HG03378 (cell line): ENCODE measurements around the gene TLDC2.

ENCODE experiments used
- ATAC-seq: cut with Tn5 transposase; IDR thresholded peaks from one replicate; pipeline ENCODE4 v1.9.1; 2021; ENCODE audit warnings: mild to moderate bottlenecking, moderate library complexity; ENCODE audit not compliant: unreplicated experiment

TLDC2 gene

GRCh38 chr20:36849333-36850065, 26.4 kb upstream of the TLDC2 start:
- no peak for ATAC-seq

- ATAC-seq: no peak
Observed at GRCh38 chr20:36850759-36851158, 25.2 kb upstream of the TLDC2 start.

GRCh38 chr20:36851490-36851889, 24.4 kb upstream of the TLDC2 start:
- ATAC-seq: no peak

- no peak for ATAC-seq
Observed at GRCh38 chr20:36852187-36852586, 23.8 kb upstream of the TLDC2 start.

GRCh38 chr20:36854348-36855240, 21.3 kb upstream of the TLDC2 start:
- ATAC-seq: no peak

- no peak for ATAC-seq
Observed at GRCh38 chr20:36855241-36855657, 20.7 kb upstream of the TLDC2 start.

- no peak for ATAC-seq
Observed at GRCh38 chr20:36856195-36856594, 19.7 kb upstream of the TLDC2 start.

DNA sequence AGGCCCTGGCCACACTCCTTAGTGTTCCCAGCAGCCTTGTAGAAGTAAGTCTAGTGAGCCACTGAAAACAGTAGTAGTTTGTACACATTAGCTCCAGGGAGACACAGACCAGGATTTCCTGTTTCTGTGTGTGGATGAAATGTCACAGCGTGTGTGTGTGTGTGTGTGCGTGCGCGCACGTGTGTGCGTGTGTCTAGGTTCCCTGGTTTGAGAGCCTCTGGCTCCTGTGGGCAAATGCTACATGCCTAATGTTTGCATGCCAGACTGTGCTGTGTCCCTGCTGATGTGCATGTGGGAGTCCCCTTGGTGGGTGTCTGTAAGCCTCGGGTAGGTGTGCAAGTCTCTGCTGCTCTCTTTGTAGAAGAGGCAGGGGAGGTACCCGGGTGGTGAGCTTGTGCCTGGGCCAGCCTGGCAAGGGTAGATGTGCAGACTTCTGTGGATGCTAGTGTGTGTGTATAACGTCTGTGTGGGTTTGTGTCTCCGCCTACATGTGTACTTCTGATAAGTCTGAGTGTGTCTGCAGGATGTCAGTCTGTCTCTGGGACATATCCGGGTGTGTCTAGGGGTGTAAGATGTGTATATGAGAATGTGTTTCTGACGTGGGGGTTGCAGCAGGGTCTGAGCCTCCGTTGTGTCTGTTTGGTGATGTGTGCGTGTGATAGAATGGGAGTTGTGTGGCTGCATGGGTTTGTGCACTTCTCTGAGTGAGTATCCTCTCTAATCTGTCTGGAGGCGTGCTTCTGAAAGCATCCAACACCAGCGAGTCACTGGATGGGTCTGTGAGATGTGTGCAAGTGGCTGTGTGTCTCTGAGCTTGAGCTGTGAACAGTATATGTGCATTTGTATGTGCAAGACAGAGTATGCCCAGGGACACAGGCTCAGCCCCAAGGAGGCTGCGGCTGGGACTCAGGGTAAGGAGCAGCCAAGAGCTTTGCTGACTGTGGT, 19.0 kb upstream of the TLDC2 start:
- no peak for ATAC-seq

GRCh38 chr20:36859282-36859555, 16.7 kb upstream of the TLDC2 start:
- ATAC-seq: no peak

GRCh38 chr20:36859700-36860330, 16.1 kb upstream of the TLDC2 start:
- no peak for ATAC-seq

DNA sequence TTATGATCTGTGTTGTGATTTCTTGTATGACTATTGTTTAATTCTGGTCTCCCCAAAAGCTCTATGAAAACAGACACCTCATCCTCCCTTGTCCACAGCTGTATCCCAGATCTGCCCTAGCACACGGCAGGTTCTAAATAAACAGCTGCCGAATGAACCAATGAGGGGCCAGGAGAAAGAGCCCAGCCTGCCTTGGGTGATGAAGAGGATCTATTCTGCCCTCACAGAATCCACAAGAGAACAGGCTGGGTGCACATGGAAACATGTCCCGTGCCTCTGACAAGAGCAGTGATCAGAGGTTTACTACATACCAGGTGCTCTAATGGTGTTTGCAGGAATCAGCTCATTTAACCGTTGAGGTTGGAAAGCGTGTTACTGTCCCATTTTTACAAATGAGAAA, 15.6 kb upstream of the TLDC2 start:
- no peak for ATAC-seq

GRCh38 chr20:36860811-36861624, 14.9 kb upstream of the TLDC2 start:
- no peak for ATAC-seq

GRCh38 chr20:36861625-36861874, 14.4 kb upstream of the TLDC2 start:
- ATAC-seq: no peak

GRCh38 chr20:36861875-36862801, 13.8 kb upstream of the TLDC2 start:
- ATAC-seq: no peak

DNA sequence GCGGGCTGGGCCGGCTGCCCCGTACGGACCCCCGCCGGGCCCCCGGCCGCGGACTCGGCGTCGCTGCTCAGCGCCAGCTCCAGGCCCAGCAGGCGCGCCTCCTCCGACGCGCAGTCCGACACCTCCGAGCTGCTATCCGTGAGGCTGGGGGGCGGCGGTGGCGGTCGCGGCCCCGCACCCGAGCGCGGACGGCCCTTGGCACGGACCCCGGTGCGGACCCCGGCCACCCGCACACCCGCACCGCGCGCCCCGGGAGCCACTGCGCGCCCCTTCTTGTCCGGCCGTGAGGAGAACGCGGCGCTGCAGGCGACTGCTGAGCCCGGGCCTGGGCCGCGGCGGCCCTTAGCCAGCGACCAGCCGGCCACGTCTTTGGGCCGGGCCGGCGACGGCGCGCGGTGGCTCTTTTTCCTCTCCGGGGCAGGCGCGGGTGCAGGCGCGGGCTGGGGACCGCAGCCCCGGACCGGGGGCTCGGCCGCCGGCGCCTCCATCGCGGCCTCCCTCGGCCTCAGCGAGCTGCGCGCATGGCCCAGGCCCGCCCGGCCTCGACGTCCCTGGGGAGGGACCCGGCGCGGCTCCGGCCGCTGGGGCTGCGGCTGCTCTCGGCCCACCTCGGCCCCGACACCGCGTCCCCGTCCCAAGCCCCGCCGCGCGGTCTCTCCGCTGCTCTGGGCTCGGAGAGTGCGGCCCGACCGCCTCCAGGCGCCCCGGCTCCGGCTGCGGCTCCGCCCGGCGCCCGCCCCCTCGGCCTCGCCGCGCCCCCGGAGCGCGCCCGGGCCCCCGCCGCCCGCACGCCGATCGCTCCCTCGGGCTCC, 12.9 kb upstream of the TLDC2 start:
- no peak for ATAC-seq

DNA sequence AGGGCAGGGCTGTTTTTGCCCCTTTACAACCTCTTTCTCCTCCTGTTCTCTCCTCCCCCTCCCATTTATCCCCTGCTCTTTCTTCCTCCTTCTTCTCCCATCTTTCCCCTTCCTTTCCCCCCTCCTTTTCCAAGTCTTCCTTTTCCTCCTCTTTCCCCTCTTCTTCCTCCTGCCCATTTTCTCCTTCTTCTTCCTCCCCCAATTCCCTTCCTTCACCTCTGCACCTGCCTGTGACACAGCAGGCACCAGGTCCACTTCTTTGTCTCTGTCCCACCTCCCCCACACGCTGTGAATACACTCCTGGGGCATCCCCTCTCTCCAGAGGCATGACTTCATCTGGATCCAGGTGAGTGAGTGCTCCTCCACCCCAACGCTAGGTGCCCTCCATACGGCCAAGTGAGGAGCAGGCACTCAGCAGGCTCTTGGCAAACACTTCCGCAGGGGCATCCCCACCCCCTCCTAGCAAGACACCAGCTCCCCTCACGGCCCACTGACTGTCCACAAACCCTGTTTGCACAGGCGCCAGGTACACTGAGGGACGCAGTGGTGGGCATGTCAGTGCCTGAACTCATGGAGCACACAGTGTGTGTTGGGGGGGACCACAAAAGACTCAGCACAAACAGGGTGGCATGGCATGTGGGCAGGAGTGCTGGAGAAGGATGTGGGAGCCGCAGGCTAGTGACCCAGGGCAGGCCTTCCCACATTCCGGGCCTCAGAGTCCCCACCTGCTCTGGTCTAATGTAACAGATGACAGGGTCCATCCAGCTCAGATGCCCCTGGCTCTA, 10.7 kb upstream of the TLDC2 start:
- ATAC-seq: no peak

DNA sequence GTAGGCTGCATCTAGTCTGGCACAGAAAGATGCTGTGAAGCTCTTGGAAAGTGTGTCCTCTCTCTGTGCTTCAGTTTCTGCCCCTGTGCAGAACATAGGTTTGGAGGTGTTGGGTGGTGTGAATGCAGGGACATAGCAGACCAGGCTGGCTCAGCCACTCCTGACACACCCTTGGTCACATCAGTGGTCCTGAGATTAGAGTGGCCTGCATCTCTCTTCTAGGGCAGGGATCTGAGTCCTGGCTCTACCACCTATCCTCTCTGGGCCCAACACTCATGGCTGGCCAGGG, 10.1 kb upstream of the TLDC2 start:
- ATAC-seq: no peak

GRCh38 chr20:36866164-36866563, 9.8 kb upstream of the TLDC2 start:
- ATAC-seq: no peak
